Measurements from ENCODE around the gene SASH3.

GRCh38 chrX:129761596-129761995, 18.2 kb upstream of the SASH3 start:
- TF ChIP-seq EP300 (IDR thresholded peaks at IDR 0.05) (no peak), CTCF (IDR thresholded peaks at IDR 0.05) (no peak), POLR2AphosphoS5 (IDR thresholded peaks at IDR 0.05) (no peak)

All from esophagus muscularis mucosa (tissue), 4 donors.